RWPE1 (cell line): Measurements from ENCODE around the gene WDR41.

ENCODE experiments used
- CTCF ChIA-PET: fragments of 350-600 bp; sonication (Branson Sonifier 250); formaldehyde crosslinking; extraction: SDS; loops from one replicate; lab custom pipeline; 2021; lab: Yijun Ruan, JAX
- POLR2A ChIA-PET: fragments of 400-600 bp; formaldehyde crosslinking; extraction: SDS; loops from one replicate; lab custom pipeline; 2020; ENCODE audit warnings: antibody characterized with exemption; ENCODE audit not compliant: low non-redundant PET; lab: Yijun Ruan, JAX
- DNase-seq: peaks from one replicate; pipeline ENCODE4 v3.0.0; 2012; ENCODE audit warnings: low spot score
- H3K27ac ChIP-seq: fragments of 450-650 bp; 2 replicates; pipeline ENCODE4 v1.5.1; 2017
- CTCF ChIP-seq: fragments of 450-650 bp; conservative IDR thresholded peaks from 2 replicates; pipeline ENCODE4 v1.5.1; 2017; ENCODE audit warnings: low read depth, mild to moderate bottlenecking

WDR41 gene

GRCh38 chr5:77400645-77401044 lies 91.5 kb downstream of the WDR41 start:
- no peak for DNase-seq
- CTCF ChIA-PET: no interaction called here
- H3K27ac ChIP-seq: no peak overlapping the region
- no peak for TF ChIP-seq CTCF
- POLR2A ChIA-PET: no interaction called here

GRCh38 chr5:77398896-77399295 lies 93.2 kb downstream of the WDR41 start:
- ChIA-PET POLR2A (no interaction called here), CTCF (interaction anchor here (0.6 kb wide), 1 partner anchor 1514 kb away, joined by 5 read pairs; no protein-coding TSS in a partner anchor)
- H3K27ac ChIP-seq: no peak overlapping the region
- DNase-seq: no peak
- TF ChIP-seq CTCF: no peak

GRCh38 chr5:77398458-77398857 lies 93.7 kb downstream of the WDR41 start:
- DNase-seq: no peak
- ChIA-PET CTCF (interaction anchor here (0.6 kb wide), 3 partner anchors 14 to 1515 kb away, joined by 3 to 5 read pairs (median 4); no protein-coding TSS in a partner anchor), POLR2A (no interaction called here)
- TF ChIP-seq CTCF: no peak
- H3K27ac ChIP-seq: no peak overlapping the region

- CTCF ChIA-PET: interaction anchor here (0.6 kb wide), 3 partner anchors 14 to 572 kb away, joined by 3 to 5 read pairs (median 4); no protein-coding TSS in a partner anchor
- POLR2A ChIA-PET: no interaction called here
Observed at GRCh38 chr5:77397686-77398292, 94.3 kb downstream of the WDR41 start.

GRCh38 chr5:77396017-77396416 lies 96.1 kb downstream of the WDR41 start:
- no peak for DNase-seq
- no peak overlapping the region for H3K27ac ChIP-seq
- POLR2A ChIA-PET: no interaction called here
- CTCF ChIA-PET: no interaction called here
- TF ChIP-seq CTCF: no peak

More at GRCh38 chr5:77397686-77398292, 94.3 kb downstream of the WDR41 start:
- TF ChIP-seq CTCF: no peak
- DNase-seq: no peak
- H3K27ac ChIP-seq: no peak overlapping the region

GRCh38 chr5:77394064-77394715 lies 97.9 kb downstream of the WDR41 start:
- H3K27ac ChIP-seq: no peak overlapping the region
- no peak for TF ChIP-seq CTCF
- POLR2A ChIA-PET: no interaction called here
- CTCF ChIA-PET: no interaction called here
- no peak for DNase-seq
